GM12878 (cell line): ENCODE data around the gene MAGI3. TPM values are rescaled to one million over a fixed set of nuclear protein-coding genes. Genes with fewer than 3 reads are reported as not detected.

Experiments used
- ATAC-seq: fragments of 200-7000 bp; cut with Tn5 transposase; 3 replicates; pipeline ENCODE4 v1.9.1; 2020; ENCODE audit warnings: mild to moderate bottlenecking, moderate library complexity
- BruUV-seq: library from RNA; stranded (reverse); fragments of 400-500 nt; replicated peaks from 2 replicates; lab custom pipeline; 2021; lab: Mats Ljungman, UMichigan
- CTCF ChIA-PET: fragments of 300-600 bp; sonication (Branson Sonifier 250); formaldehyde crosslinking; extraction: SDS; loops from one replicate; lab custom pipeline; 2021; ENCODE audit warnings: inconsistent platforms; lab: Yijun Ruan, JAX
- POLR2A ChIA-PET: fragments of 350-600 bp; formaldehyde crosslinking; extraction: SDS; loops from one replicate; lab custom pipeline; 2021; ENCODE audit warnings: inconsistent platforms; lab: Charles Lee
- RAD21 ChIA-PET: fragments of 300-600 bp; sonication (Branson Sonifier 250); formaldehyde crosslinking; loops from one replicate; lab custom pipeline; 2023; ENCODE audit warnings: antibody characterized with exemption; ENCODE audit not compliant: unreplicated experiment; lab: Charles Lee
- SMC1A ChIA-PET: fragments of 300-600 bp; sonication (Branson Sonifier 250); formaldehyde crosslinking; loops from one replicate; lab custom pipeline; 2023; ENCODE audit not compliant: unreplicated experiment, uncharacterized antibody; lab: Charles Lee
- DNase-seq: peaks from one replicate; pipeline ENCODE4 v3.0.0-alpha.2; 2011; ENCODE audit warnings: low read depth, low spot score
- FAIRE-seq: peaks from 3 replicates; lab custom pipeline; 2011; peaks lifted over from hg19 to GRCh38; lab: Jason Lieb, UNC
- H2AFZ ChIP-seq: 2 replicates; pipeline ENCODE4 v1.6.0; 2011; ENCODE audit warnings: low read depth, low read length, control low read depth; ENCODE audit not compliant: control insufficient read depth
- H3K27ac ChIP-seq: 2 replicates; pipeline ENCODE4 v1.5.1; 2011; ENCODE audit warnings: control low read depth; ENCODE audit not compliant: control insufficient read depth, insufficient read depth
- H3K27me3 ChIP-seq, 2 experiments: replicated peaks in 1 of 2; 2 replicates each; pipeline versions ENCODE4 v1.6.0 to v1.6.1; 2011; ENCODE audit warnings: low read length in 1 of 2; ENCODE audit not compliant: control insufficient read depth in 2 of 2, insufficient read depth in 2 of 2
- H3K36me3 ChIP-seq, 2 experiments: 2 replicates each; pipeline ENCODE4 v1.5.1; 2011; ENCODE audit warnings: low read length in 1 of 2; ENCODE audit not compliant: control insufficient read depth in 2 of 2, insufficient read depth in 2 of 2
- H3K4me1 ChIP-seq: 2 replicates; pipeline ENCODE4 v1.6.1; 2011; ENCODE audit warnings: mild to moderate bottlenecking, low read length, moderate library complexity, mixed read lengths; ENCODE audit not compliant: control insufficient read depth, insufficient read depth
- H3K4me2 ChIP-seq: 2 replicates; pipeline ENCODE4 v1.6.0; 2011; ENCODE audit warnings: control low read depth; ENCODE audit not compliant: control insufficient read depth, insufficient read depth
- H3K4me3 ChIP-seq: fragments of 200-600 bp; sonication (generic); 2 replicates; pipeline ENCODE4 v1.5.1; 2016
- H3K79me2 ChIP-seq: 2 replicates; pipeline ENCODE4 v1.6.0; 2011; ENCODE audit warnings: low read length; ENCODE audit not compliant: control insufficient read depth, insufficient read depth
- H3K9ac ChIP-seq: 2 replicates; pipeline ENCODE4 v1.8.0; 2011; ENCODE audit warnings: low read length, control low read depth, mixed read lengths; ENCODE audit not compliant: control insufficient read depth, insufficient read depth
- H3K9me3 ChIP-seq: replicated peaks from 3 replicates; pipeline ENCODE4 v1.5.1; 2011; ENCODE audit warnings: mild to moderate bottlenecking, low read length; ENCODE audit not compliant: control insufficient read depth, insufficient read depth
- H4K20me1 ChIP-seq: 2 replicates; pipeline ENCODE4 v1.6.0; 2011; ENCODE audit not compliant: control insufficient read depth, insufficient read depth
- CBFB ChIP-seq: IDR thresholded peaks from 2 replicates; pipeline ENCODE4 v1.6.1; 2016; ENCODE audit warnings: antibody characterized with exemption, low read depth
- CBX5 ChIP-seq: sonication (generic); IDR thresholded peaks from 2 replicates; pipeline ENCODE4 v1.6.1; 2016; ENCODE audit warnings: low read depth, moderate library complexity, mild to moderate bottlenecking, inconsistent platforms
- CREB1 ChIP-seq: IDR thresholded peaks from 2 replicates; pipeline ENCODE4 v1.6.1; 2012; ENCODE audit warnings: low read depth, mild to moderate bottlenecking, inconsistent platforms
- GABPA ChIP-seq: IDR thresholded peaks from 2 replicates; pipeline ENCODE4 v1.6.1; 2014; ENCODE audit warnings: antibody characterized with exemption, low read depth, mild to moderate bottlenecking, inconsistent platforms
- GATAD2B ChIP-seq: fragments of 450-650 bp; conservative IDR thresholded peaks from 2 replicates; pipeline ENCODE4 v1.6.1; 2017; ENCODE audit warnings: low read depth, mild to moderate bottlenecking, moderate library complexity
- PBX3 ChIP-seq: IDR thresholded peaks from 2 replicates; pipeline ENCODE4 v1.6.1; 2011; ENCODE audit warnings: mild to moderate bottlenecking, low read depth, low read length, moderate library complexity; ENCODE audit not compliant: insufficient replicate concordance
- RCOR1 ChIP-seq: conservative IDR thresholded peaks from 2 replicates; pipeline ENCODE4 v1.6.1; 2012; ENCODE audit warnings: low read depth, low read length, improper control_type of control experiment
- RFX5 ChIP-seq: IDR thresholded peaks from 2 replicates; pipeline ENCODE4 v1.6.1; 2011; ENCODE audit warnings: low read depth, low read length, improper control_type of control experiment
- SIX5 ChIP-seq: IDR thresholded peaks from 2 replicates; pipeline ENCODE4 v1.6.1; 2011; ENCODE audit warnings: mild to moderate bottlenecking, low read depth, low read length, moderate library complexity; ENCODE audit not compliant: severe bottlenecking
- SMARCA5 ChIP-seq: fragments of 450-650 bp; IDR thresholded peaks from 2 replicates; pipeline ENCODE4 v1.6.1; 2017; ENCODE audit warnings: mild to moderate bottlenecking
- SP1 ChIP-seq: IDR thresholded peaks from one replicate; pipeline ENCODE4 v1.6.1; 2011; ENCODE audit warnings: low read depth, low read length
- TARDBP ChIP-seq: IDR thresholded peaks from 2 replicates; pipeline ENCODE4 v1.6.1; 2016; ENCODE audit warnings: borderline replicate concordance
- USF1 ChIP-seq: IDR thresholded peaks from 2 replicates; pipeline ENCODE4 v1.6.1; 2011; ENCODE audit warnings: borderline replicate concordance, low read depth, mild to moderate bottlenecking, moderate library complexity, mixed read lengths, low read length; ENCODE audit not compliant: insufficient read depth; ENCODE audit errors: extremely low read length
- ZBTB4 ChIP-seq: fragments of 450-650 bp; formaldehyde crosslinking; IDR thresholded peaks from 2 replicates; pipeline ENCODE4 v1.4.0; 2022; ENCODE audit warnings: mild to moderate bottlenecking, moderate library complexity
- ZNF622 ChIP-seq: fragments of 450-650 bp; IDR thresholded peaks from 2 replicates; pipeline ENCODE4 v1.6.1; 2017; ENCODE audit warnings: mild to moderate bottlenecking, inconsistent platforms
- in situ Hi-C: fragments of 300-500 bp; cut with MboI; formaldehyde crosslinking; loops from 9 replicates; pipeline ENCODE4 v1.14.3; 2018; ENCODE audit warnings: mixed read lengths
- intact Hi-C: fragments of 100-400 bp; cut with micrococcal nuclease; formaldehyde crosslinking; loops from one replicate; pipeline ENCODE4 v1.14.2; 2022; ENCODE audit not compliant: unreplicated experiment
- polyA plus RNA-seq, 11 experiments: library from polyadenylated mRNA; depleted of rRNA in 4 of 11; unstranded in 6 of 11; stranded (reverse) in 5 of 11; fragments of >200 nt; fragmentation: Nextera tagmentation in 4 of 11; fragmentation: Illumina TruSeq in 1 of 11; extraction: Ambion mirVana in 4 of 11; extraction: Trizol in 1 of 11; gene quantifications; 1 replicate in 1 of 11; 2 replicates in 10 of 11; pipeline versions ENCODE4 v1.2.1 to v1.2.3, GENCODE V29; 2011 to 2016; ENCODE audit warnings: inconsistent platforms in 2 of 11, missing spikeins in 2 of 11, low read depth in 1 of 11
- total RNA-seq, 4 experiments: library from RNA; depleted of rRNA in 3 of 4; stranded (reverse); fragments of >200 nt in 3 of 4; fragmentation: Illumina TruSeq in 1 of 4; extraction: Trizol in 1 of 4; gene quantifications; 2 replicates each; pipeline versions ENCODE4 v1.2.1 to v1.2.3, GENCODE V29; 2013 to 2021

Gene MAGI3
- total and polyA plus RNA-seq, 10 of the 15 experiments (the other 5 are each of a cell fraction or from before 2014, with no cell fraction given) = 0.17 to 0.65 (median 0.32) TPM

- TF ChIP-seq USF1 = no peak
- no peak for TF ChIP-seq TARDBP
- TF ChIP-seq RFX5 = no peak
- TF ChIP-seq CREB1 = no peak
- TF ChIP-seq RCOR1 = no peak
- no peak for TF ChIP-seq SMARCA5
- TF ChIP-seq SIX5 = no peak
- TF ChIP-seq SP1 = no peak
- TF ChIP-seq ZNF622 = no peak
- TF ChIP-seq, all 136 proteins: peak for 0
Measured at GRCh38 chr1:113648478-113648877, 258.2 kb downstream of the MAGI3 start (continued).

GRCh38 chr1:113652771-113653170 is 262.5 kb downstream of the MAGI3 start:
- Histone ChIP-seq H3K4me2 (no peak overlapping the region), H3K4me1 (no peaks in the 10 kb centered on the region), H3K27me3 (no peaks in the 10 kb centered on the region), H3K27ac (no peak overlapping the region), H3K36me3 (no peaks in the 10 kb centered on the region), H3K4me3 (no peak overlapping the region), H2AFZ (no peak overlapping the region), H3K9me3 (no peaks in the 10 kb centered on the region), H4K20me1 (no peaks in the 10 kb centered on the region), H3K79me2 (no peaks in the 10 kb centered on the region), H3K9ac (no peak overlapping the region)
- ATAC-seq (no peak), DNase-seq (no peak), FAIRE-seq (no peak)
- POLR2A ChIA-PET = no interaction called here
- RAD21 ChIA-PET = no interaction called here
- BruUV-seq = no TSS peak
- SMC1A ChIA-PET = no interaction called here
- in situ Hi-C loops = no loop called here
- CTCF ChIA-PET = interaction anchor here (0.7 kb wide), 1 partner anchor 132 kb away, joined by 3 read pairs; no protein-coding TSS in a partner anchor
- intact Hi-C loops = no loop called here
- TF ChIP-seq CBX5 = no peak
- no peak for TF ChIP-seq CREB1
- TF ChIP-seq GATAD2B = no peak
- TF ChIP-seq GABPA = no peak
- TF ChIP-seq PBX3 = no peak
- no peak for TF ChIP-seq SP1
- no peak for TF ChIP-seq CBFB
- TF ChIP-seq USF1 = no peak
- TF ChIP-seq ZBTB4 (CRISPR knock-in tag) = no peak
